AG09319 (cell line): ENCODE results near the gene MORN1.

Experiments
- DNase-seq: peaks from one replicate; pipeline ENCODE4 v3.0.0-alpha.2; 2010; ENCODE audit warnings: low read depth; ENCODE audit errors: extremely low read depth
- TF ChIP-seq, protein P1 (sequence below): IDR thresholded peaks from 2 replicates; pipeline ENCODE4 v1.5.1; 2011; ENCODE audit warnings: low read depth, mild to moderate bottlenecking, inconsistent platforms, low read length, moderate library complexity

MORN1 gene

DNA sequence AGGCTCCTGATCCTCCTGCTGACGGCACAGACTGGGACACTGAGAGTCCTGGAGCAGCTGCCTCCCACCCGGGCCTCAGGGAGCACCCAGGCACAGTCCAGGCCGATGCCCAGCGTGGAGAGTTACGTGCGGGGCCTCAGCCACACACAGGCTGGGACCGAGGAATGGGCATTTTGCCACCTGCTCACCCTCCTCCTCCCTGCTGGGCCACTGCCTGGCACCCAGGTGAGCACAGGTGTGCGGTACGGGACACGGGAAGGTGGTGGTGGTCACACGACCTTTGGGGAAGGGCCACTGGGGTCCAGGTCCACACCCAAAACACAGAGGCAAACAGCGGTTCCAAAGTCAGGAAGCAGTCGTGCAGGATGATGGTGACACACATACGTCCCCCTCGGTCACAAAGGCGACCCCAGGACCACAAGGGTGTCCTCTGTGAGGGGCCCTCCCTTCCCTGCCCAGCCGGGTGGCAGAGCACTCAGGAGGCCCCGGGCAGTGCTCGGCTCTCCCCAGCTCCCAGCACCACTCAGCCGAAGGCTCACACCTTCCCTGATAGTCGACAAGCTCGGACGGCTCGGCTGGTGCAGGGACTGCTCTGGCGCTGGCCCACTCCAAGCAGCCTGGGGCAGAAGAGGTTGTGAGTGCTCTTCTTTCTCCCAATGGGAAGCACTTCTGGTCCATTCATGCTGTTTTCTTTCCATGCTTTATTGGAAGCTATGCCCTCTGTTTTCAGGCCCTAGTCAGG, 14.3 kb downstream of the MORN1 start:
- DNase-seq, result no peak
- TF ChIP-seq, protein P1, sequence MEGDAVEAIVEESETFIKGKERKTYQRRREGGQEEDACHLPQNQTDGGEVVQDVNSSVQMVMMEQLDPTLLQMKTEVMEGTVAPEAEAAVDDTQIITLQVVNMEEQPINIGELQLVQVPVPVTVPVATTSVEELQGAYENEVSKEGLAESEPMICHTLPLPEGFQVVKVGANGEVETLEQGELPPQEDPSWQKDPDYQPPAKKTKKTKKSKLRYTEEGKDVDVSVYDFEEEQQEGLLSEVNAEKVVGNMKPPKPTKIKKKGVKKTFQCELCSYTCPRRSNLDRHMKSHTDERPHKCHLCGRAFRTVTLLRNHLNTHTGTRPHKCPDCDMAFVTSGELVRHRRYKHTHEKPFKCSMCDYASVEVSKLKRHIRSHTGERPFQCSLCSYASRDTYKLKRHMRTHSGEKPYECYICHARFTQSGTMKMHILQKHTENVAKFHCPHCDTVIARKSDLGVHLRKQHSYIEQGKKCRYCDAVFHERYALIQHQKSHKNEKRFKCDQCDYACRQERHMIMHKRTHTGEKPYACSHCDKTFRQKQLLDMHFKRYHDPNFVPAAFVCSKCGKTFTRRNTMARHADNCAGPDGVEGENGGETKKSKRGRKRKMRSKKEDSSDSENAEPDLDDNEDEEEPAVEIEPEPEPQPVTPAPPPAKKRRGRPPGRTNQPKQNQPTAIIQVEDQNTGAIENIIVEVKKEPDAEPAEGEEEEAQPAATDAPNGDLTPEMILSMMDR, result no peak

DNA sequence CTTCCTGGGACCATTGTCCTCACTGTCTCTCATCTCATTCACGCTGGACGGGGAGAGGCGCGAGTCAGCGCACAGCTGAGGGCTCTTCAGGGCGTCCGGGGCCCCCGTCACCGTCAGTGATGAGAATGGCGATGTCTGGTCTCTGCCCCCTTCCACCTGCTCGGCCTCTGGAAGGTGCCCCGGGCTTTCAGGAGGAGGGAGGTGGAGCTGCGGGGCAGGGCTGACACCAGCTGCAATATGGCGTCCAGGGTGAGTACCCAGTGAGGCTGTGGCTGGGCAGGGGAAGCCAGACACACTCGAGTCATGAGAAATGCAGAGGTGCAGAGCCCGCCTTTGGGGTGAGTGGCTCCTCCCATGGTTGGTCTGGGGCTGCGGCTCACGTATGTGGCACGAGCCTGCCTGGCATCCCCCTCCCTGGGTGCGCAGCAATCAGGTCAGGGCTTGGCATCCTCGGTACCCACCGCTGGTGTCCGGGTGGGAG, 15.1 kb downstream of the MORN1 start:
- no peak for DNase-seq
- TF ChIP-seq, protein P1, result no peak

DNA sequence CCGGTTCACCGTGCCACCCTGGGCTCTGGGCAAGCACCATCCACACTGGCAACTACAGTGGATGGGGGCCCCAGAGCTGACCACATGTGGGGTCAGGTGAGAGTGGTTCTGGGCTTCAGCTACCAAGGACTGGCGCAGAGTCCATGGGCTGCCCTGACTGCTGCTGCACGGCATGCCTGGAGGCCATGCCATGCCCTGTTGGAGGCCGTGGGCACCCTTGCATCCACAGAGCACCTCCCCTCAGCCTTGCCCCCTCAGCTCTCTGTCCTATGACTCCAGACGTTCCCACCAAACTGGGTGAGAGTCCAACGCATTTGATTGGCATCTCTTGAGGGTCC, 15.5 kb downstream of the MORN1 start:
- TF ChIP-seq, protein P1, result no peak
- DNase-seq, result no peak

DNA sequence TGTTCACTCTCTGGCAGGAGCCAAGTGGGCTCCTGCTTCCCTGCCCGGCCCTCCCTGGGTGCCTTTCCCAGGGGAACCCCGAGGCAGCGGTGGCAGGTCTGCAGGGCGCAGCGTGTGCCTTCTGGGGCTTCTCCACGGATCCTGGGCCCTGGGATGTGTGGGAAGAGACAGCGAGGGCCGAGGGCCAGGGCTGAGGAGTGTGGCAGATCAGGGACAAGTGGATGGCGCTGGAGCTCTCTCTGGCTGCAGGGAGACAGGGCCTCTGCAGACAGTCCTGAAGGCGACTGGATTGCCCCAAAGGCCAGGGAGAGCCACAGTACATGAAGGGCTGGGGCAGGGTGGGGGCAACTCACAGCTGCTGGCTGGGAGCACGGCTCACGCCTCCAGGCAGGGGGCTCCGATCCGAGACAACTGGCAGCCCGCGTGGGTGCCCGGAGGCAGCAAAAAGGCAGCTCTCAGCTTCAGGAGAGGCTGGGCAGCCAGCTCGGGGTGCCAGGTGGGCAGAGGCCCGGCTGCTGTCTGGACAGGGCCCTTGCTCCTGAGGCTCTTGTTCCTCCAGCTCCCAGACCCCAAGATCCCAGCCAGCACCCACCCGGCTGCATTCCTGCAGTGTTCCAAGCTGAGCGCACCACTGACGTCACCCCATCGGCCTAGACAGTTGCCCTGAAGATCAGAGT, 16.0 kb downstream of the MORN1 start:
- TF ChIP-seq, protein P1, result no peak
- DNase-seq, result no peak

DNA sequence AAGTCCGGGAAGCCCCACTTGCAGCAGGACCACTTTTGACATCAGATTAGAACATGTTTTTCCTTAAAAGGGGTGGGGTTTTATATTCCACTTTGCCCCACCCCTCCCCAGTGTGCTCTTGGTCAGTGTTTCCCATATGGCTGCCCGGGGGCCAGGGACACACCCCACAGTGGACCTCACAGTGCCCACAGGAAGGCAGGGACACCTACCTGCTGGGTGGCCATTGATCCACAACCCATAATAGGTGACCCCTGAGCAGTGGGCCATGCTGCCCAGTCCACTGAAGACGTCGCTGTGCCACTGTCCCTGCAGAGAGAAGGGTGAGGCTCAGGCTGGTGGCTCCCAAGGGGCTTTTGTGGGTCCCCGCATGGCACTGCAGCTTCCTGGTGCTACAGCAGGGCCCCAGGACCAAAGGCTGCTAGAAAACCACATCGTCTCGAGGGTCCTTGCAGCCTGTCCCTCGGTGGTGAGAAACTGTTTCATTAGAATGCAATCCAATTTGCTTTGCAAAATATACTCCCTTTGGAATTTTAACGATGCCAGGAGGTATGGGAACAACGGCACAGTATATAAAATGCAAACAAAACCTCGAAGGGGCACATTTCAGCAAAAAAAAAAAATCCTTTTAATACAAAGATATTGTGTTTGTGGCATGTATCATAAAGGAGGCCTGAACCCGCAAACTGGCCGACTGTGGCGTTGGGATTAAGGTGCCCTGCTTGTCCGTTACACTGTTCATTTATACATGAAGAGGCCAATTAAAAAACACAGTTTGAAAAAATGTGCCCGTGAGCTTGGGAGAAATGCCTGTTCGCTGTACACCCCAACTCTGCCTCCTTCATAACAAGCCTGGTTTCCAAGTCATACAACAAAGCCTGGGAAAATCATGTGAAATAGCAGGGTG, 16.9 kb downstream of the MORN1 start:
- TF ChIP-seq, protein P1, result no peak
- DNase-seq, result no peak

DNA sequence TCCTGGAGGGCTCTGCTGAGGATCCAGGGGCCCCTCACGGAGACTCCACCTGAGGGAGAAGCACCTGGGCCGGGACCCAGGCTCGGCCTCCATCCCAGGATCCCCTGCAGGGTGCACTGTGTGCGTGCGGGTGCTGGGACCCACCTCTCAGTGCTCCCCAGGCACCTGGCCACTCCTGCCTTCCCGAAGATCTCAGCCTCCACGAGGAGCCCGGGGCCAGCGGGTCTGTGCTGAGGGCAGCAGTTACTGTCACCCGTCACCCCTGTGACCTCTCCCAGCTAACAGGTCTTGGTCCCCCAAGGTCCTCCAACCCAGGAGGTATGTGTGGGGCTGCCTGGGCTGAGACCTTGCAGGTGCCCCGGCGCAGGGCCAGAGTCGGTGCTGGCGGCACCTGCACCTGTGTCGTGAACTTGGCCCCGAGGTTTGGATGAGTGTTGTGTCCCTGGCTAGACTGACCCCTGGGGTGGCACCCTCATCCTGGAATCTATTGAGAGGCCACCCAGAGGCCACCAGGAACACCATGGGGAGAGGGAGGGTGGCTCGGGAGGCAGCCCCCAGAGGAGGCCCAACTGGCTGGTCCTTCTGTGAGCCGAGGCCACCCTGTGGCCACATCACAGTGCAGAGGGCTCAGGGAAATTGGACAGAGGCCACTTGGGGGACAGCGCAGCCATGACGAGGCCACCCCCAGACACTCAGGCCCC, 17.7 kb downstream of the MORN1 start:
- TF ChIP-seq, protein P1, result no peak; the same call in 1 of the 2 replicates
- DNase-seq, result no peak
